Measurements from ENCODE around the gene ABI3.

ABI3 gene

GRCh38 chr17:49191917-49192741 lies 18.4 kb upstream of the ABI3 start:
- Histone ChIP-seq H2AFZ (peak overlapping the region; percentile 99), H3K4me1 (no peaks in the 10 kb centered on the region), H3K9ac (peak overlapping the region; percentile 75), H3K79me2 (no peaks in the 10 kb centered on the region), H3K4me3 (ENCODE audit: low read depth, low read length) (peak overlapping the region; percentile 99), H3K27me3 (ENCODE audit: control insufficient read depth, insufficient read depth, low read length) (no peaks in the 10 kb centered on the region), H3K9me3 (ENCODE audit: control insufficient read depth, low read length) (no peaks in the 10 kb centered on the region), H3K4me2 (ENCODE audit: low read length) (peak overlapping the region; percentile 98), H3K27ac (peak overlapping the region; percentile 96), H3K36me3 (ENCODE audit: control insufficient read depth, insufficient read depth, low read length) (no peaks in the 10 kb centered on the region)
- TF ChIP-seq CTCF (IDR thresholded peaks at IDR 0.05) = peak; percentile 18

GRCh38 chr17:49193513-49194296 lies 16.8 kb upstream of the ABI3 start:
- Histone ChIP-seq H3K9ac (no peak overlapping the region), H3K4me3 (ENCODE audit: low read depth, low read length) (peak overlapping the region; percentile 99), H3K4me2 (ENCODE audit: low read length) (peak overlapping the region; percentile 95), H3K27ac (peak overlapping the region; percentile 96), H3K9me3 (ENCODE audit: control insufficient read depth, low read length) (no peaks in the 10 kb centered on the region), H3K4me1 (no peaks in the 10 kb centered on the region), H3K79me2 (no peaks in the 10 kb centered on the region), H3K27me3 (ENCODE audit: control insufficient read depth, insufficient read depth, low read length) (no peaks in the 10 kb centered on the region), H2AFZ (peak overlapping the region; percentile 99), H3K36me3 (ENCODE audit: control insufficient read depth, insufficient read depth, low read length) (no peaks in the 10 kb centered on the region)
- TF ChIP-seq CTCF (IDR thresholded peaks at IDR 0.05) = no peak

GRCh38 chr17:49194297-49194607 lies 16.3 kb upstream of the ABI3 start:
- no peak overlapping the region for H3K9ac ChIP-seq
- peak overlapping the region; percentile 96 for H3K27ac ChIP-seq
- H3K4me3 ChIP-seq (ENCODE audit: low read depth, low read length) = peak overlapping the region; percentile 99

GRCh38 chr17:49195751-49196150 lies 14.8 kb upstream of the ABI3 start:
- Histone ChIP-seq H3K9me3 (ENCODE audit: control insufficient read depth, low read length) (no peaks in the 10 kb centered on the region), H3K4me3 (ENCODE audit: low read depth, low read length) (no peak overlapping the region), H3K9ac (no peak overlapping the region), H3K36me3 (ENCODE audit: control insufficient read depth, insufficient read depth, low read length) (no peaks in the 10 kb centered on the region), H3K4me2 (ENCODE audit: low read length) (no peak overlapping the region), H3K27ac (no peak overlapping the region), H3K79me2 (no peaks in the 10 kb centered on the region), H3K4me1 (no peaks in the 10 kb centered on the region), H2AFZ (no peak overlapping the region), H3K27me3 (ENCODE audit: control insufficient read depth, insufficient read depth, low read length) (no peaks in the 10 kb centered on the region)
- no peak for TF ChIP-seq CTCF (IDR thresholded peaks at IDR 0.05)

More at GRCh38 chr17:49194297-49194607, 16.3 kb upstream of the ABI3 start:
- H3K36me3 ChIP-seq (ENCODE audit: control insufficient read depth, insufficient read depth, low read length) = no peaks in the 10 kb centered on the region
- no peaks in the 10 kb centered on the region for H3K9me3 ChIP-seq (ENCODE audit: control insufficient read depth, low read length)
- H3K4me1 ChIP-seq = no peaks in the 10 kb centered on the region
- H3K4me2 ChIP-seq (ENCODE audit: low read length) = peak overlapping the region; percentile 95
- H3K79me2 ChIP-seq = no peaks in the 10 kb centered on the region
- no peaks in the 10 kb centered on the region for H3K27me3 ChIP-seq (ENCODE audit: control insufficient read depth, insufficient read depth, low read length)
- TF ChIP-seq CTCF (IDR thresholded peaks at IDR 0.05) = no peak
- H2AFZ ChIP-seq = peak overlapping the region; percentile 99

Measured in parathyroid adenoma (tissue), 2 donors.